Stimulated activated CD4-positive, alpha-beta T cell treated with anti-CD3 and anti-CD28 coated beads, TNF-alpha, amount 100 ng/mL, for 4 hours (primary cell): ENCODE measurements around the gene ART3.

ENCODE experiments used
- DNase-seq, 3 experiments: peaks; one replicate each; pipeline ENCODE4 v3.0.0-alpha.2; 2020; ENCODE audit warnings: low read depth in 3 of 3

The ART3 gene

DNA sequence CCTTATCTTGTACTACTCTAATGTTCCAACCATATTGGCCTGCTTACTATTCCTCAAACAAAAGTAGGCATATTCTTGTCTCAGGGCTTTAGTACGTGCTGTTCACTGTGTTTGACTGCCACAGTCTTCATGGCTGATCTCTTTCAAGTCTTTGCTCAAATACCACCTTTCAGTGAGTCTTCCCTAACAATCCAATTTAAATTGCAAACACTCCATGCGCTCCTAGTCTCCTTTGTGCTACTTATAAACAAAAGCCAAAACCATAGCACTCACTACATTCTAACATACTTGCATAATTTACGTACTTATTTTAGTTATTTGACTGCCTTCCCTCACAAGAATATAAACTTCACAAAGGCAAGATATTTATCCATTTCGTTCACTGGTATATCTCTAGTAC, 1.7 kb upstream of the ART3 start:
- DNase-seq: no peak

DNA sequence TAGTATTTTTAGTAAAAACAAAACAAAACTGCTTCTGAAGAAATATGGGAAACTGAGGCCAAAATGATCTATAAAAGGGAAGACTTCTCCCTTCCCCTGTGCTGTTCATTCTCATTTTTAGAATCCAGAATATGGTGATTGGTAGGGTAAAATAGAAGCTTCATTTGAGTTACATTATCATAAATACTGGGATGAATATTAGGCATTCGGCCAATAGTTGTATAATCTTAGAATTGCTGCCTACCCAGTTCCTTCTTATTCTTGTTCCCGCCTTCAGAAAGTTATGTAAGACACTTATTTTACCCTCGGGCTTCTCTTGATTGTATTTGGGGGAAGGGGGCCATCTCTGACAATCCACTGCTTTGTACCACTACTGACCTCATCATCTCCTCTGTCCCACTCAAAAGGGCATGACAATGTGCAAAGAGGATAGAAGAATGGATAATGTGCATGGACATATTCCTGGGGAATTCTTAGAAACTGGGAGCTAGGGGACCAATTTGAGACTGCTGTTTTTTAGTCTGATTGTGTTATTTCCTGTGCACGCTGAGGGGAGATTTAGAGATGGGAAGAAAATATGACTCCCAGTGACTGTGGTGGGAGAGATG, 588 bp downstream of the ART3 start:
- no peak for DNase-seq

DNA sequence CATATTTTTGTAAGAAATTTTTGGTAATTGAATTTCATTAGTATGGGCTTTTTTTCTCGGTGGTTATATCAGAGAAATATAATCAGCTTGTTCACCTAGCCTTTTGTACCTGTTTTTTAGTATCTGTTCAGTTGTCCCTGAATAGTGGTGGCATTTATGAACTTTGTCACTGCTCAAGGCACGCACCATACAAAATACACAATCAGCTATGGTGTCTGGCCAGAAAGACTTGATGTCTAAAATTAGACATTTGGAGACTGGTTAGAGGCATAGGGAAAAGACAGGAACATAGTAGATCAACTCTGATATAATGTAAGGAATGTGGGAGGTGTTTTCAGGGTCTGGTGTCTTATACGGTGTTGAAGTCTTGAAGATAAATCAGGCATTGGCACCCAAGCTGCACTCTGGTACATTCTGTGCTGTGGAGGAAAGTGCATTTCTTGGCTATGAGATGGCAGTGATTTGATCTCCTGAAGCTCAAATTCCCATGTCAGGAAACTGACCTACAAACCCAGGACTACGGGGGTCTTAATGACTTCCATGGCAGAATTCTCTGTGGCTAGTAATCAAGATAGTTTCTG, 3.6 kb downstream of the ART3 start:
- no peak for DNase-seq

DNA sequence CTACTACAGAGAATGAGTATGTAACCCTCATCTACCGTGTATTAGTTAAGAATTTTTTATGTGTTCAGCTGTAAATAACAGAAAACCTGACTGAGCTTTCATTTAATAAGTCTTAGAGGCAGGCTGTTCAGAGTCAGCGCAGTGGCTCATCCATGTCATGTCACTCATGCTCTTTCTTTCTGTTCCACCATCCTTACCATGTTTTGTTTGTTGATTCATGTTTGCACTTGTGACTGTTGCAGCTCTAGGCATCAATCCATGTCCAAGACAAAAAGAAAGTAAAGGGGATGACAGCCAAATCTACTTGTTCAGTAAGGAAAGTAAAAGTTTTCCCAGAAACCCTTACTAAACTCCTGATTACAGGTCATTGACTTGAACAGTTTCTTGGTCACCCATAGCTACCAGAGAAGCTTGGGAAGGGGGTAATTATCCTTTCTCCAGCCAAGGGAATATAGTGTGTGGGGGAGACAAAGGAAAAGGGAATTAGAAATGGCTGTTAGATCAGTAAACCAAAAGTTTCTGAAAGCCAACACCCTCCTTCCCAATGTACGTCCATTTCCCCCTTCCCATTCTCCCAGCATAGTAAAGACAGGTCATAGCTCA, 9.0 kb downstream of the ART3 start:
- no peak for DNase-seq

DNA sequence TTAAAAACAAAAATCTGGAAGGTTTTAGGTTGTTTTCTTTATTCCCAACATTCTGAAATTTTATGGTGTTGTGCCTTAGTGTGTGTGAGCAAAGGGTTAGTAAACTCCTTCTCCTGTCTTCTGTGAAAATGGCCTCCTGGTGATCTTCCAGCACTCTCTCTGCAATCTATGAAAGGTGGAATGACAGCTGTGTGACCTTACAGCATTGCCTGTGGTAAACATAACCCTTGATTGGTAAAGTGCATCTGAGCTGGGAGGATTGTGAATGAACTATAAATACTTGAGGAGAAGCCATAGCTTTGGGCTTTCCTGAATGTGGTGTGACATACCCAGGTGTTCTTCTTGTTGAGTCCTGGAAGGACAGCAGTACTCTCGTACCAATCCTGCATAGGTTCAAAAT, 10.0 kb downstream of the ART3 start:
- no peak for DNase-seq

GRCh38 chr4:76087007-76087769, 12.7 kb downstream of the ART3 start:
- DNase-seq: no peak

DNA sequence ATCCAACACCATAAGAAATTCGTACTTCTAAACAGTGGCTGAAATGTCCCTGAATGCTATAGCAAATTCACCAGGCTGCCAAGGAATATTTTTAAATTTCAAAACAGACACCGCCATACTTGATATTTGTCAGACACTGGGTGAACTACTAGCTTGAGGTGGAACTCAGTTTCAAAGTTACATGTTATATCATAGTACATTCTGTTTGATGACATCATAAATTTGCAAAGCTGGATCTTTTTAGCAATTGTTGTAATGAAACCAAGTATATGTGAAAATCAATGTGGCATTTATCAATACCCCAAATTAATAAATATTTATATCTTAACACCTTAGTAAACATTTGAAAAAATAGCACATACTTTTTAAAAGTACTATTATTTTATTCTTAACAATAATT, 14.2 kb downstream of the ART3 start:
- no peak for DNase-seq

- DNase-seq: no peak
Measured at GRCh38 chr4:76090241-76090691, 15.8 kb downstream of the ART3 start.

- no peak for DNase-seq
Measured at GRCh38 chr4:76091052-76091451, 16.5 kb downstream of the ART3 start.

- no peak for DNase-seq
Measured at GRCh38 chr4:76095568-76095967, 21.1 kb downstream of the ART3 start.

GRCh38 chr4:76096076-76096475, 21.6 kb downstream of the ART3 start:
- DNase-seq: no peak

- DNase-seq: no peak
Measured at GRCh38 chr4:76105652-76106051, 31.1 kb downstream of the ART3 start.

DNA sequence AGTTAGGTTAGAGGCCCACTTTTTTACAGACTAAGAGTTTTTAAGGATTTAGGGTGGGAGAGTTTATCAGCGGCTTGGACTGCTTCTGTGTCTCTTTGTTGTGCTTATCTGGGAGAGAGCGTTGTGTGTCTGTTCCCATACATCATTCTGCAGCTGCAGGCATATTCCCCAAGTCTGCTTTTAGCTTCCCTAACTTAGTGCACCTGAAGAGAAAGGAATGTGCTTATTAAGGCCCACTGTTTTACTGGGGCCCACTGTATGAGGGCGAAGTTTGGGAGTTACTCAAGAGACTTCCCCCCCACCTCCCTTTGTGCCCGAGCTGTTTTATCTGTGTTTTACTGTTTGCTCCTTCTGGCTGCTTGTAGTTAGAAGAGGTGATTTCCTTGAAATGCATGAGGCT, 31.9 kb downstream of the ART3 start:
- no peak for DNase-seq

DNA sequence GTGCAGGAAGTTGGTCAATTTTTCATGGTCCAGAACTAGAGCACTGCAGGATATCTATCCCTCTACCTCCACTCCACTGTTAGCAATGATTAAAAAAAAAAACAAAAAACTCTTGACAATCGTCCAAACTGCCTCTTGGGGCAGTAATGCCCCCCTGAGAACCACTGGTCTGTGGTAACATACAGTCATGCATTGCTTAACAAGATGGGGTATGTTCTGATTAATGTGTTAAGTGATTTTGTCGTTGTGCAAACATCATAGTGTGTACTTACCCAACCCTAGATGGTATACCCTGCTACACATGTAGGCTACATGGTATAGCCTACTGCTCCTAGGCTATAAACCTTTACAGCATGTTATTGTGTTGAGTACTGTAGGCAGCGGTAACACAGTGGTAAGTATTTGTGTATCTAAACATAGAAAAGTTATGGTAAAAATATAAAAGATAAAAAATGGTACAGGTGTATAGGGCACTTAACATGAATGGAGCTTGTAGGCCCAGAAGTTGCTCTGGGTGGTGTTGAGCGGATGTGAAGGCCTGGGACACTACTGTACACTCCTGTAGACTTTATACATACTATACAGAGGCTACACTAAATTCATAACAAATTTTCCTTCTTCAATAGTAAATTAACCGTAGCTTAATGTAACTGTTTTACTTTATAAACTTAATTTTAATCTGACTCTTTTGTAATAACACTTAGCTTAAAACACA, 34.1 kb downstream of the ART3 start:
- DNase-seq: no peak

DNA sequence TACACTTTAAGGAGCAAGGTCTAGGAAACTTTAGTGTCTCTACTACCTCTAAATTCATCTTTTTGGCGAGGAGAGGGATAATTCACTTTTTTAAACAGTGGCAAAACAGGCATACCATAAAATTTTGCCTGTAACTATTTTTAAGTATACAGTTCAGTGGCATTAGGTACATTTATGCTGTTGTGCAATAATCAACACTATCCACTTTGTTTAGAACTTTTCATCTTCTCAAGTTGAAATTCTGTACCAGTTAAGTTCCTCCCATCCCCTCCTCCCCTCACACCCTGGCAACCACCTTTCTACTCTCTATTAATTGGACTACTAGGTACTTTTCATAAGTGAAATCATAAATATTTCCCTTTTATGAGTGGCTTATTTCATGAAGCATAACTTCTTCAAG, 42.3 kb downstream of the ART3 start:
- no peak for DNase-seq

DNA sequence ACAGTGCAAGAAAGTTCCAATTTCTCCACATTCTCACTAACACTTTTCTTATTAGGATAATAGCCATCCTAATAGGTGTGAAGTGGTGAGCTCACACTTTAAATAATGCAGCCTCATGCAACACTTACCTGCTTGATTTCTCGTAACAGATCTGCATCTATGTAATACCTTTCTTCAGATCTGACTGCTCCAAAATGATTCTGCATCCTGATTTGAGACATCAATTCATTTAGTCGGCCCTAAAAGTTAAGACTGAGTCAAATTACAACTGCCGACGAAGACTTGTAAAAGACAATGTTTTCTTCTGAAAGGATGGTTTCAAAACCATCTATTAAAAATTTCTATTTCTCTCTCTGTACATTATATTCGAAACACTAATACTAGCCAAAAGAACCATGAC, 43.0 kb downstream of the ART3 start:
- DNase-seq: no peak

- no peak for DNase-seq
Measured at GRCh38 chr4:76120199-76120598, 45.7 kb downstream of the ART3 start.

DNA sequence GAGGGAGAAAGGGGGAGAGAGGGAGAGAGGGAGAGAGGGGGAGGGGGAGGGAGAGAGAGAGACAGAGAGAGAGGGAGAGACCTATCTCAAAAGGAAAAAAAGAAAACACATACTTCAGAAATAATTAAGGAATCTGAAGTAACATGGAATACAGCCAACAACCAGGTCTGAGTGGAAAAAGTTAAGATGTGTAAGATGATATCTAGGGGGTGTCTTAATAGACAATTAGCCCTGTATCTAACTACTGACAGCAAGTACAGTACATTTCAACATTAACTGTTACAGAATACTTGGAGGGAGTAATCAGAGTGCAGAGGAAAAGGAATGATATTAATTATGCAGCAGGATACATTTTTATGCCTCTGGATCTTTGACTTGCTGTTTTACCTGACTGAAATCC, 51.3 kb downstream of the ART3 start:
- no peak for DNase-seq

DNA sequence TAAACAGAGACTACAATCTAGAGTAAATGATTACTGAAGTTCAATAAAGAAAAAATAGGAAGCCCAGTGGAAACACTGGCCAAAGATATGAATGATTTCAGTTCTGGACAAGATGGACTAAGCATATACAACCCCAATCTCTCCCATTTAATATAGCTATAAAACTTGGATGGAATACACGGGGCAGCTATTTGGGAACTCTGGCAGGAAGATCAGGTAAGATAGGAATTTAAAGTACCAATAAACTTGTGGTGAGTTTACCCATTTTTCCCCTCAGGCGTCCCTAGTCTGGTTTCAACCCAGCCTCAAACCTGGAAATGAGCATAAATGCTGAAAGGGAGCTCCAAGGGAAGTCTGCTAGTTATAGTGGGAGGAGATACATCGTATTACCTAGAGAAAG, 53.2 kb downstream of the ART3 start:
- DNase-seq: no peak

- no peak for DNase-seq
Measured at GRCh38 chr4:76141241-76141640, 66.7 kb downstream of the ART3 start.

GRCh38 chr4:76144546-76144945, 70.0 kb downstream of the ART3 start:
- no peak for DNase-seq

DNA sequence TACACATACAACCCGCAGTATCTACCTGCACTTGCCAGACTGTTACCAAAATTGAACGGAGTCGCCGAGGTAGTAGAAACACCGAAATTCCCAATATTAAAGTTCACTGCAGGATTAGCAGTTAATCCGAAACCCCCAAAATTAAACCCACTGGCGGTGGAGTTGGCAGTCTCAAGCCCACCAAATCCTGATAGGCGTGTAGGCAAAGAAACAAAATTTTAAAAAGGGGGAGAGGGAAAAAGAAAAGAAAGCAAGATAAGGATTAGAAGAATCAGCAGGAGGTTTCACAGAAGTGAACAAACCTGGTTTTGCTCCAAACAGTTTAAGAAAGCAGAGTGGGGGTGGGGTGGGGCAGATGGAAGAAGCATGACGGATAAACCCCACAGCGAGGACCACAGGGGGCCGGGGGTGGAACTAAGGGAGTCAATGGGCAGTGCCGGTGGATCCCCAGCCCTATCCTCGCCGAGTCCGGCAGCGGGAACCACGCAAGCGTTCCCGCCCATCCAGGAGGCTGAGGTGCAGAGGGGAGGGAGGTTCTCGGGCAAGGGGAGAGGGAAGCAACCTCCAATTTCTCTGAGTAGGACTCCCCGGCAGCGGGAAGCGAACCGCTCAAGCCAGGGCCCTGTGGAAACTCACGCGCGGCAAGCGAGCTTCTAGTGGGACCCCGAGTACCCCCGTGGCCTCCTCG, 73.1 kb downstream of the ART3 start:
- peak in 2 of 3 experiments; percentile 1 to 2 for DNase-seq
